ENCODE measurements around the gene ETV2.

DNA sequence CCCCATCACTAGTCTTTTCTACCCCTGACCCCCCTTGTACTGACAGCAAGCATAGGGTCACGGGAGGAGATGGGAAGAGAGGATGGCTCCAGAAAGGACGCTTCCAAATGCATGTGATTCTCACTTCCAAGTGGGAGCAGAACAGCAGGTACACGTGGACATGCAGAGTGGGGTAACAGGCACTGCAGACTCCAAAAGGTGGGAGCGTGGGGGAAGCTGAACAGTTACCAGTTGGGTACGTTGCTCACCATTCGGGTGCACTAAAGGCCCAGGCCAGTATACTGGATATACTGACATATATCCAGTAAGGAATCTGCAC is 2.3 kb upstream of the ETV2 start:
- TF ChIP-seq POLR2AphosphoS5 (IDR thresholded peaks at IDR 0.05; ENCODE audit: borderline replicate concordance, low read depth, low read length) (no peak), EZH2 (IDR thresholded peaks at IDR 0.05) (no peak)

Measured in SK-N-MC (cell line).